ENCODE measurements around the gene EXTL2. TPM values are rescaled to one million over a fixed set of nuclear protein-coding genes. Genes with fewer than 3 reads are reported as not detected.
A peak's percentile ranks its signal among the peaks of the same experiment; 100 is the strongest.

Gene EXTL2
- total RNA-seq, 1 experiment from 2014 or later = 15.2 TPM

DNA sequence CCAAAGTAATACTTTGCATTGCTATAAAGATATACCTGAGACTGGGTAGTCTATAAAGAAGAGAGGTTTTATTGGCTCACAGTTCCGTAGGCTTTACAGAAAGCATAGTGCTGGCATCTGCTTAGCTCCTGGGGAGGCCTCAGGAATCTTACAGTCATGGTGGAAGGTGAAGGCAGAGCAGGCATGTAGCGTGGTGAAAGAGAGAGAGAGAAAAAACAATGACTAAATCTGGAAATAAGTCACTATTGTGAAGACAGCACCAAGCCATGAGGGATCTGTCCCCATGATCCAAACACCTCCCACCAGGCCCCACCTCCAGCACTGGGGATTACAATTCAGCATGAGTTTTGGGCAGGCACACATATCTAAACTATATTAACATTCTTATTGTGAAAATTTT is 31.6 kb upstream of the EXTL2 start:
- Mint-ChIP-seq H3K36me3 (ENCODE audit: insufficient read depth, unreplicated experiment) (peaks cover 28% of the 10 kb centered on the region), H3K9me3 (ENCODE audit: unreplicated experiment) (no peaks in the 10 kb centered on the region), H3K27ac (ENCODE audit: low read depth, unreplicated experiment) (no peak overlapping the region), H3K4me3 (ENCODE audit: unreplicated experiment) (no peak overlapping the region), H3K4me1 (ENCODE audit: insufficient read depth, unreplicated experiment) (no peaks in the 10 kb centered on the region), H3K27me3 (ENCODE audit: insufficient read depth, unreplicated experiment) (no peaks in the 10 kb centered on the region)
- BruUV-seq (replicated peaks) = no TSS peak
- no peak for DNase-seq (ENCODE audit: unreplicated experiment)
- intact Hi-C loops (cut with micrococcal nuclease) = loop anchor here (10.0 kb wide), 1 partner anchor 99 kb away; the partner anchor contains the start of gene DPH5
- TF ChIP-seq, protein P1, sequence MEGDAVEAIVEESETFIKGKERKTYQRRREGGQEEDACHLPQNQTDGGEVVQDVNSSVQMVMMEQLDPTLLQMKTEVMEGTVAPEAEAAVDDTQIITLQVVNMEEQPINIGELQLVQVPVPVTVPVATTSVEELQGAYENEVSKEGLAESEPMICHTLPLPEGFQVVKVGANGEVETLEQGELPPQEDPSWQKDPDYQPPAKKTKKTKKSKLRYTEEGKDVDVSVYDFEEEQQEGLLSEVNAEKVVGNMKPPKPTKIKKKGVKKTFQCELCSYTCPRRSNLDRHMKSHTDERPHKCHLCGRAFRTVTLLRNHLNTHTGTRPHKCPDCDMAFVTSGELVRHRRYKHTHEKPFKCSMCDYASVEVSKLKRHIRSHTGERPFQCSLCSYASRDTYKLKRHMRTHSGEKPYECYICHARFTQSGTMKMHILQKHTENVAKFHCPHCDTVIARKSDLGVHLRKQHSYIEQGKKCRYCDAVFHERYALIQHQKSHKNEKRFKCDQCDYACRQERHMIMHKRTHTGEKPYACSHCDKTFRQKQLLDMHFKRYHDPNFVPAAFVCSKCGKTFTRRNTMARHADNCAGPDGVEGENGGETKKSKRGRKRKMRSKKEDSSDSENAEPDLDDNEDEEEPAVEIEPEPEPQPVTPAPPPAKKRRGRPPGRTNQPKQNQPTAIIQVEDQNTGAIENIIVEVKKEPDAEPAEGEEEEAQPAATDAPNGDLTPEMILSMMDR (IDR thresholded peaks at IDR 0.05; ENCODE audit: unreplicated experiment) = no peak
- ChIA-PET CTCF (interaction anchor here (5.8 to 10.1 kb wide), 2 partner anchors 313 to 362 kb away, joined by 57 to 167 read pairs; partner anchors contain the start of gene S1PR1), POLR2A (interaction anchor here (0.7 to 0.8 kb wide), 3 partner anchors 12 to 79 kb away, joined by 3 read pairs; no protein-coding TSS in a partner anchor)

DNA sequence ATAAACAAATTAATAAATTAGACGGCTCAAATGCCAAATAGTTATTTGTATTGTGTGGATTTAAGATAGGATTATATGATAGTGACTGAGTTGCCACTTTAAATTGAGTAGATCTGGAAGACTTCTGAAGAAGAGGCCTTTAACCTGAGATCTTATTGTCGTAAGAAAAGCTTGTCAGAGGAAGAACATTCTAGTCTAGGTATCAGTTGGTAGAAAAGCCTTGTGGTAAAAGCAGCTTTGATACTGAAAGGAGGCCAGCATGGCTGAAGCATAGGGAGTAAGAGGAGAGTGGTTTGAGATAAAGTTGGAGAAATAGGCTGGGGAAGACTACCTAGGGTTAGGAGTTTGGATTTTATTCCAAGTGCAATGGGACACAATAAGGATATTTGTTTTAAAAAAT is 30.3 kb upstream of the EXTL2 start:
- no peak for DNase-seq (ENCODE audit: unreplicated experiment)
- BruUV-seq (replicated peaks) = no TSS peak
- no peaks in the 10 kb centered on the region for H3K4me1 Mint-ChIP-seq (ENCODE audit: insufficient read depth, unreplicated experiment)
- peak overlapping the region; percentile 1 for H3K27ac Mint-ChIP-seq (ENCODE audit: low read depth, unreplicated experiment)
- CTCF ChIA-PET = interaction anchor here (0.6 to 10.1 kb wide), 4 partner anchors 10 to 363 kb away, joined by 3 to 167 read pairs (median 30); partner anchors contain the start of gene S1PR1
- intact Hi-C loops (cut with micrococcal nuclease) = loop anchor here (10.0 kb wide), 1 partner anchor 100 kb away; the partner anchor contains the start of gene DPH5
- H3K27me3 Mint-ChIP-seq (ENCODE audit: insufficient read depth, unreplicated experiment) = no peaks in the 10 kb centered on the region
- POLR2A ChIA-PET = interaction anchor here (0.6 to 3.4 kb wide), 4 partner anchors 79 to 439 kb away, joined by 3 to 11 read pairs (median 4); no protein-coding TSS in a partner anchor
- TF ChIP-seq, protein P1 (IDR thresholded peaks at IDR 0.05; ENCODE audit: unreplicated experiment) = no peak
- no peak overlapping the region for H3K4me3 Mint-ChIP-seq (ENCODE audit: unreplicated experiment)
- H3K9me3 Mint-ChIP-seq (ENCODE audit: unreplicated experiment) = no peaks in the 10 kb centered on the region
- H3K36me3 Mint-ChIP-seq (ENCODE audit: insufficient read depth, unreplicated experiment) = peaks cover 28% of the 10 kb centered on the region

- Mint-ChIP-seq H3K27me3 (ENCODE audit: insufficient read depth, unreplicated experiment) (no peaks in the 10 kb centered on the region), H3K27ac (ENCODE audit: low read depth, unreplicated experiment) (no peak overlapping the region), H3K9me3 (ENCODE audit: unreplicated experiment) (no peaks in the 10 kb centered on the region), H3K4me3 (ENCODE audit: unreplicated experiment) (no peak overlapping the region), H3K36me3 (ENCODE audit: insufficient read depth, unreplicated experiment) (peaks cover 31% of the 10 kb centered on the region), H3K4me1 (ENCODE audit: insufficient read depth, unreplicated experiment) (no peaks in the 10 kb centered on the region)
- intact Hi-C loops (cut with micrococcal nuclease) = loop anchor here (10.0 kb wide), 1 partner anchor 101 kb away; the partner anchor contains the start of gene DPH5
- POLR2A ChIA-PET = interaction anchor here (3.4 kb wide), 1 partner anchor 364 kb away, joined by 11 read pairs; no protein-coding TSS in a partner anchor
- no TSS peak for BruUV-seq (replicated peaks)
- CTCF ChIA-PET = interaction anchor here (0.7 to 10.1 kb wide), 3 partner anchors 76 to 364 kb away, joined by 3 to 167 read pairs (median 57); partner anchors contain the start of gene S1PR1
- DNase-seq (ENCODE audit: unreplicated experiment) = no peak
- TF ChIP-seq, protein P1 (IDR thresholded peaks at IDR 0.05; ENCODE audit: unreplicated experiment) = no peak
Observed at GRCh38 chr1:100924212-100924611, 29.6 kb upstream of the EXTL2 start.

DNA sequence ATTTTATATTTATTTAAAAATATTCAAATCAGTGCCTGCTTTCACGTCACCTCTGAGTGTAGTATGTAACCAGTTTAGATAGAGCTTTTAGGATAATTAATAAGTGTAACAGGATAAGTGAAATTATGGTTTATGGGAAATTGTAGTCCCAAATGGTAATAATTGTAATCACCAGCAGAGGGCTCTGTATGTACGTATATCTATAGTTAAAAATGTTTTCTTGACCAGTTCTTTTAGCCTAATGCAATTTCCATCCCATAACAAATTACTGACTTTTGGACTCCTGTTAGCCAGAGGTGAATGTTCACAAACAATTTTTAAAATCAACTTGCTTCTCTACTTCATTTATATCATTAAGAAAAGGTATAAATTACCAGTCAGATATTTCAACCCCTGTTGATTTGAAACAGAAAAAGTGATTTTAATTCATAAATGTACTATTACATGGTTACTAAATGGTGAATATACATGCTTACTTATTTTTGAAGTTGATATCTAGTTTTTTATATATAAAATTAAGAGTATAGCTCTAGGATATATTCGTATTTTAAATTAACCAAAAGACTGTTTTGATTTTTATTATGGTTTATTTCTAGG is 26.6 kb upstream of the EXTL2 start:
- DNase-seq (ENCODE audit: unreplicated experiment) = peak; percentile 66
- Mint-ChIP-seq H3K36me3 (ENCODE audit: insufficient read depth, unreplicated experiment) (peaks cover 55% of the 10 kb centered on the region), H3K9me3 (ENCODE audit: unreplicated experiment) (no peaks in the 10 kb centered on the region), H3K4me1 (ENCODE audit: insufficient read depth, unreplicated experiment) (no peaks in the 10 kb centered on the region), H3K27me3 (ENCODE audit: insufficient read depth, unreplicated experiment) (no peaks in the 10 kb centered on the region), H3K27ac (ENCODE audit: low read depth, unreplicated experiment) (no peak overlapping the region), H3K4me3 (ENCODE audit: unreplicated experiment) (no peak overlapping the region)
- intact Hi-C loops (cut with micrococcal nuclease) = loop anchor here (1.0 to 10.0 kb wide), 3 partner anchors 104 to 367 kb away; partner anchors contain the start of gene DPH5
- TF ChIP-seq, protein P1 (IDR thresholded peaks at IDR 0.05; ENCODE audit: unreplicated experiment) = peak; percentile 53
- ChIA-PET CTCF (interaction anchor here (0.6 to 10.1 kb wide), 12 partner anchors 17 to 1163 kb away, joined by 3 to 167 read pairs (median 3); partner anchors contain the start of gene S1PR1), POLR2A (interaction anchor here (1.3 to 1.4 kb wide), 2 partner anchors 13 to 318 kb away, joined by 6 read pairs; no protein-coding TSS in a partner anchor)
- BruUV-seq (replicated peaks) = no TSS peak
